Right forelimb (tissue), 1 donor: ENCODE measurements around the gene CDK10.

Experiments used
- DNase-seq: peaks from one replicate; pipeline ENCODE4 v3.0.0-alpha.2; 2018

Gene CDK10

DNA sequence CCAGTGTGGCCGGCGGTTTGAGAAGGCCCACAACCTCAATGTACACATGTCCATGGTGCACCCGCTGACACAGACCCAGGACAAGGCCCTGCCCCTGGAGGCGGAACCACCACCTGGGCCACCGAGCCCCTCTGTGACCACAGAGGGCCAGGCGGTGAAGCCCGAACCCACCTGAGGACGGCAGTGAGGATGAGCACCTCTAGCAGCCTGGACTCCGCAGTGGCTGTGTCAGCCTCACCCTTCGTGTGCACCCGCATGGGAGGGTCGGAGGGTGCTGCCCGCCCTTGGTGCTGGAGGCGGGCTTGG is 51.5 kb downstream of the CDK10 start:
- no peak for DNase-seq

DNA sequence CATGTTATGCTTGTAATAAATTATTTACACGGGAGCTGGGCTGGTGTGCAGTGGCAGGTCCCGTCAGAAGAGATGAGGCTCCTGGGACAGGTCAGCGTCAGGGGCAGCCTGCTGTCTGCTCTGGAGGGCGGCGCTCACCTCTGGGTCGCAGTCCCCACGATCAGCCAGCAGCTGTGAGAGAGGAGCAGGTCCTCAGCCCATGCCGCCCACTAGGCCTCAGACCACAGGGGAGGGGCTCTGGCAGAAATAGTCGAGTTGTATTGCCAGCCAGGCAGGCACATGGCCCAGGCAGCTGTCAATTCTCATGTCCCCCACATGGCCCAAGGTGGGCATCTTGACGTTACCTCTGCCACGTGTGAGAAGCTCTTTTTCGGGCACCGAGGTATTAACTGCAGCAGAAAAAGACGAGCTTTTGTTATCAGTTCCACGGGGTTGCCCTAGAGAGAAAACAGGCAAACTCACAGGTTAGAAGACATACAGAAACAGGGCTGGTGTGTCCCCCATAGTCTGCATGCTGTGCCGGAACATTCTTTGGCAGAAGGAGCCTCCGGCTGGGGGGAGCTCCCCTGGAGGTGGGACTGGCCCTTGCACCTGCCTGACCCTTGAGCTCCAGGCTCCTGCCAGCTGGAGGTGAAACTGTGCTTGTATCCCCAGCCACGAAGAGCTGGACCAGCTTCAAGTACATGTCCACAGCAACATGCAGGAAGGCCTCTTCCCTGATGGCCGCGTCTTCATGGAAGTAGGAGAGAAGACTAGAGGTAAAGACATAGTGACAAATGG is 52.2 kb downstream of the CDK10 start:
- DNase-seq: no peak

DNA sequence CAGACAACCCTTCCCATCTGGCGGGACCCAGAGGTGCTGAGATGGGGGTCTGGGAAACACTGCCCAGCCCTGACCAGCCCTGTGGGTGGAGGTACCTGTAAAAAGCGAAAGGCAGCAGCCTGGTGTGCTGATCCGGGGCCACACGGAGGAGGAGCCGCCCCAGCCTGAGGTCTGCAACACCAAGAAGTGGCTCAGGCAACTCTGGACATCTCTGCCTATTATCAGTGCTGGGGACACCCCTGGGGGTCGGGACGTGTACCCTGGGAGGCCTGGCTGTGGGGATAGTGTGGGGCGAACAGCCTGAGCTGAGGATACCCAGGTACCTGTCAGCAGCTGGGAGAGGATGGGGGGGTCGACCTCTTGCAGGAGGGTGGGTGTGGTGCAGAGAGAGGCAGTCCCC is 52.9 kb downstream of the CDK10 start:
- DNase-seq: no peak

DNA sequence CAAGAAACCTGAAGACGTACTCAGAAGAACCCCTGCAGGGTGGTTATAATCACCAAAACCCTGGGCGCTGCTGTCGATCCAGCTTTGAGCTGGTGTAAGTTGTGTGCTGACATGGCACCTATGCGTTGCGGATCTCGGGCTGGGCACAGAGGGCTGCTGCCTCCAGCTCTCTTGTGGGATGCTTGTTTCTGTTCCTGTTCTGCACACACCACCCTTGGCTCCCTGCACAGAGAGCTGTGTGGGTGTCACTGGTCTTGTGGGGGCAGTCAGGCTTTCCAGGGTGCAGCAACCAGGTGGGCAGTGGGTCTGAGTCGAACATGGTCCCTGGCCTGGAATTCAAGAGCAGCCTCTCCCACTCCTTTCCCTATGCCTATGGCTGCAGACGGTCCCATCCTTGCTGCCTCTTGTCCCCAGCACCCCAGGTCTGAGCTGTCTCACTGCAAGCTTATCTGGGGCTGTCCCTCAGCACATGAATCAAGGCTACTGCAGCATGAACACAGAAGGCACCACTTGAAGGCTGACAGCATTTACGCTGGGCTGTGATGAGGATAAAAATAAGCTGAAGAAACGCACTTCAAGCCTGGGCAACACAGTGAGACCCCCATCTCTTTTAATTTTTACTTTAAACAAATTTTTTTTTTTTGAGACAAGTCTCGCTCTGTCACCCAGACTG is 55.0 kb downstream of the CDK10 start:
- DNase-seq: no peak

DNA sequence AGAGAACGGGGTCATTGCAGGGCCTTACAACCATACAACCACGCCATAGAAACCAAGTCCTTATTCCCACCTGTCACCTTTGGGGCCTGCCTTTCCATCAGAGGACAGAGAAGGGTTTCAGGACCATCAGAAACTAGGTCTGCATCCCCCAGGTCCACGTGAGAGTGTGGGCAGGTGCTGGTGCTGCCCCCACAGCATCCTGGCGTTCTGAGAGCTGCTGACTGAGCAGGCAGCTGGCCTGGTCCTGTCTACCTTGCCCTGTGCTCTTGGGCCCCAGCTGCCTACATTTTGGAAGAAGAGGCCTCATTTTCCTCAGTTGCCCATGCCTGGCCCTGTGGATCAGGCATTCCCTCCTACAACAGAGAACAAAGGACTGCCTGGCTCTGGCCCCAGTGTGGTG is 56.5 kb downstream of the CDK10 start:
- DNase-seq: no peak

DNA sequence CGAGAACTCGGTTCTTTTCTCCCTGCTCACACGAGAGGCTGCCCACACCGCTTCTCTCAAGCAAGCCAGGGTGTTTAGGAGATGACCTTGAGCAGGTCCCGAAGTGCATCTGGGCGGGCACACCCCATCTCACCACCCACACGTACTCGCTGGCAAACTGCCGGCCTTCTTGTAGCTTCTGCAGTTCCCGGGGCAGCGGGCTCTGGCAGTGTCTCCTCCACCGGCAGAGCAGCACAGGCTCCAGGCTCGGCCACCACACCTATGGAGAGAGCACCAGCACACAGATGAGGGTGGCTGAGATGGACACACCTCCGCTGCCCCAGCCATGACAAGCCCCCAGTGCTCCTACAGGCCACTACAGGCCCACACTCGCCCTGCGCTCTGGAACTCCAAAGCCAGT is 58.3 kb downstream of the CDK10 start:
- no peak for DNase-seq
